MM.1S (cell line): ENCODE data around the gene SH3BP4.

Experiments used
- DNase-seq: peaks from one replicate; pipeline ENCODE4 v3.0.0-alpha.2; 2015
- H2AFZ ChIP-seq: fragments of 300-600 bp; sonication (generic); 2 replicates; pipeline ENCODE4 v1.6.0; 2016; ENCODE audit warnings: antibody characterized with exemption, low read length
- H3F3A ChIP-seq: fragments of 300-600 bp; sonication (generic); 2 replicates; pipeline ENCODE4 v1.6.1; 2016; ENCODE audit warnings: mild to moderate bottlenecking, antibody characterized with exemption, low read length, moderate library complexity, mixed read lengths; ENCODE audit not compliant: insufficient read depth
- H3K27ac ChIP-seq: fragments of 300-600 bp; sonication (generic); 2 replicates; pipeline ENCODE4 v1.5.1; 2016; ENCODE audit warnings: mild to moderate bottlenecking, low read length
- H3K27me3 ChIP-seq: fragments of 300-600 bp; sonication (generic); replicated peaks from 2 replicates; pipeline ENCODE4 v1.6.0; 2016; ENCODE audit warnings: low read length; ENCODE audit not compliant: insufficient read depth
- H3K36me3 ChIP-seq: fragments of 300-600 bp; sonication (generic); replicated peaks from 2 replicates; pipeline ENCODE4 v1.6.1; 2016; ENCODE audit warnings: mild to moderate bottlenecking, low read length, mixed read lengths; ENCODE audit not compliant: insufficient read depth
- H3K4me1 ChIP-seq: fragments of 300-600 bp; sonication (generic); 2 replicates; pipeline ENCODE4 v1.6.1; 2016; ENCODE audit warnings: low read length, mixed read lengths
- H3K4me2 ChIP-seq: fragments of 300-600 bp; sonication (generic); 2 replicates; pipeline ENCODE4 v1.6.0; 2016; ENCODE audit warnings: low read depth, low read length
- H3K4me3 ChIP-seq: fragments of 300-600 bp; sonication (generic); 2 replicates; pipeline ENCODE4 v1.5.1; 2016; ENCODE audit warnings: low read length, mixed read lengths
- H3K79me2 ChIP-seq: fragments of 300-600 bp; sonication (generic); 2 replicates; pipeline ENCODE4 v1.6.1; 2016; ENCODE audit warnings: mixed run types, low read length, mixed read lengths
- H3K9ac ChIP-seq: fragments of 300-600 bp; sonication (generic); 2 replicates; pipeline ENCODE4 v1.6.1; 2016; ENCODE audit warnings: low read length, mixed read lengths
- H3K9me2 ChIP-seq: fragments of 300-600 bp; sonication (generic); replicated peaks from 2 replicates; pipeline ENCODE4 v1.6.1; 2016; ENCODE audit warnings: mild to moderate bottlenecking, low read length, mixed read lengths; ENCODE audit not compliant: insufficient read depth
- H3K9me3 ChIP-seq: fragments of 300-600 bp; sonication (generic); replicated peaks from 2 replicates; pipeline ENCODE4 v1.6.1; 2016; ENCODE audit warnings: mild to moderate bottlenecking, low read length, mixed read lengths; ENCODE audit not compliant: insufficient read depth
- H4K20me1 ChIP-seq: fragments of 300-600 bp; sonication (generic); 2 replicates; pipeline ENCODE4 v1.6.1; 2016; ENCODE audit warnings: mild to moderate bottlenecking, low read length, moderate library complexity, mixed read lengths; ENCODE audit not compliant: insufficient read depth
- CTCF ChIP-seq: fragments of 300-600 bp; sonication (generic); IDR thresholded peaks from 2 replicates; pipeline ENCODE4 v1.5.1; 2016; ENCODE audit warnings: antibody characterized with exemption, low read length, mixed read lengths
- EZH2 ChIP-seq: fragments of 300-600 bp; sonication (generic); optimal IDR thresholded peaks from 2 replicates; pipeline ENCODE3; 2017; ENCODE audit warnings: low read depth, mild to moderate bottlenecking, antibody characterized with exemption, low read length, mixed read lengths
- EZH2phosphoT487 ChIP-seq: fragments of 300-600 bp; sonication (generic); IDR thresholded peaks from 2 replicates; pipeline ENCODE4 v1.6.1; 2018; ENCODE audit warnings: antibody characterized with exemption, low read length

Gene SH3BP4

GRCh38 chr2:234996069-234996940 is 44.5 kb downstream of the SH3BP4 start:
- H3K27me3 ChIP-seq: no peaks in the 10 kb centered on the region
- no peak for TF ChIP-seq EZH2
- TF ChIP-seq EZH2phosphoT487: no peak
- no peak for TF ChIP-seq CTCF
- H2AFZ ChIP-seq: no peak overlapping the region
- no peak overlapping the region for H3K27ac ChIP-seq
- H3K79me2 ChIP-seq: no peaks in the 10 kb centered on the region; the same call in 1 of the 2 replicates
- peaks cover 14% of the 10 kb centered on the region for H3F3A ChIP-seq
- no peaks in the 10 kb centered on the region for H4K20me1 ChIP-seq
- no peaks in the 10 kb centered on the region for H3K36me3 ChIP-seq
- H3K9ac ChIP-seq: no peak overlapping the region
- no peak overlapping the region for H3K4me3 ChIP-seq
- no peaks in the 10 kb centered on the region for H3K9me3 ChIP-seq
- DNase-seq: no peak
- H3K4me1 ChIP-seq: peaks cover 15% of the 10 kb centered on the region
- H3K9me2 ChIP-seq: no peaks in the 10 kb centered on the region
- H3K4me2 ChIP-seq: no peak overlapping the region

GRCh38 chr2:234996941-234997270 is 45.1 kb downstream of the SH3BP4 start:
- Histone ChIP-seq H3K9me2 (no peaks in the 10 kb centered on the region), H3K9me3 (no peaks in the 10 kb centered on the region), H2AFZ (no peak overlapping the region), H3K27ac (no peak overlapping the region), H3K4me1 (peaks cover 15% of the 10 kb centered on the region), H3K27me3 (no peaks in the 10 kb centered on the region), H4K20me1 (no peaks in the 10 kb centered on the region), H3K4me3 (no peak overlapping the region), H3K36me3 (no peaks in the 10 kb centered on the region), H3K9ac (no peak overlapping the region), H3F3A (peaks cover 14% of the 10 kb centered on the region), H3K79me2 (no peaks in the 10 kb centered on the region; the same call in 1 of the 2 replicates), H3K4me2 (no peak overlapping the region)
- TF ChIP-seq CTCF (no peak), EZH2phosphoT487 (no peak), EZH2 (no peak)
- DNase-seq: no peak

- H3K27me3 ChIP-seq: no peaks in the 10 kb centered on the region
- H2AFZ ChIP-seq: no peak overlapping the region
- H3K27ac ChIP-seq: no peak overlapping the region
- TF ChIP-seq CTCF (no peak), EZH2 (no peak), EZH2phosphoT487 (no peak)
- no peak overlapping the region for H3K4me3 ChIP-seq
- no peaks in the 10 kb centered on the region for H4K20me1 ChIP-seq
- DNase-seq: no peak
- H3K9ac ChIP-seq: no peak overlapping the region
- no peaks in the 10 kb centered on the region for H3K36me3 ChIP-seq
- no peak overlapping the region for H3K4me2 ChIP-seq
- H3K4me1 ChIP-seq: peaks cover 15% of the 10 kb centered on the region
- H3K79me2 ChIP-seq: no peaks in the 10 kb centered on the region; the same call in 1 of the 2 replicates
- peaks cover 14% of the 10 kb centered on the region for H3F3A ChIP-seq
- no peaks in the 10 kb centered on the region for H3K9me3 ChIP-seq
- no peaks in the 10 kb centered on the region for H3K9me2 ChIP-seq
Measured at GRCh38 chr2:234997389-234997788, 45.6 kb downstream of the SH3BP4 start.
